GM21390 (cell line): ENCODE measurements around the gene LGALS8.
"Not testable (repeated sequence)": the region's sequence is repeated elsewhere in the genome, so short reads cannot be mapped to it uniquely, and the experiment has no call there.

ENCODE experiments used
- ATAC-seq: cut with Tn5 transposase; IDR thresholded peaks from one replicate; pipeline ENCODE4 v1.9.1; 2021; ENCODE audit not compliant: unreplicated experiment

LGALS8 gene

GRCh38 chr1:236580404-236580803 is 56.6 kb downstream of the LGALS8 start:
- not testable (repeated sequence) for ATAC-seq

GRCh38 chr1:236581528-236581927 is 57.7 kb downstream of the LGALS8 start:
- ATAC-seq = no peak

GRCh38 chr1:236589531-236589930 is 65.7 kb downstream of the LGALS8 start:
- ATAC-seq = no peak

GRCh38 chr1:236590553-236591150 is 66.9 kb downstream of the LGALS8 start:
- no peak for ATAC-seq

GRCh38 chr1:236602171-236602570 is 78.4 kb downstream of the LGALS8 start:
- ATAC-seq = no peak
